ENCODE results near the gene WWOX. TPM values are rescaled to one million over a fixed set of nuclear protein-coding genes. Genes with fewer than 3 reads are reported as not detected.

The WWOX gene
- total and polyA plus RNA-seq, 2 of the 13 experiments (the other 11 are each of a cell fraction or from before 2014, with no cell fraction given), result 9.1 to 37.4 TPM

DNA sequence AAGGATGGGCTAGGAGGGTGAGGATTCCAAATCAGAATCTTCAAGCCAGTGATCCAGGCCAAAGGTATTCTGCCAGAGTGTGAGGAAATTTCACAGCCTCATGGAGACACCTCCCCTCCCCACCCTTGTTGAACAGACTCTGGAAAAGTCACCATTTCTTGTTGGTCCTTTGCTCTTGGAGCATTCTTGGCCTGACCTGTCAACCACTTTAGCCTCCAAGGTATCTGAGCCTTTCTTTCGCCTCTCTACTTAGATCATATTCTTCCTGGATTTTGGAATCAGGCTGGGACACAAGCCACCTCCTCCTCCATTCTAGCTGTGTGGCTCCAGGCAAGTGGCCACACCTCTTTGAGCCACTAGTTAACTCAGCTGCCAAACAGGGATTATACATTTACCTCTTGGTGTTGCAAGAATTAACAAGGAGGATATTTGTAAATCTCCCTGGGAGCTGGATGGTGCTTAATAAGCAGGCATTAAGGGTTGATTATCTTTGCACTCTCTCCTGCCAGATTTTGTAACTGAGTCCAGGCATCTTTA lies 193.5 kb downstream of the WWOX start (continued):
- TF ChIP-seq, protein P1, sequence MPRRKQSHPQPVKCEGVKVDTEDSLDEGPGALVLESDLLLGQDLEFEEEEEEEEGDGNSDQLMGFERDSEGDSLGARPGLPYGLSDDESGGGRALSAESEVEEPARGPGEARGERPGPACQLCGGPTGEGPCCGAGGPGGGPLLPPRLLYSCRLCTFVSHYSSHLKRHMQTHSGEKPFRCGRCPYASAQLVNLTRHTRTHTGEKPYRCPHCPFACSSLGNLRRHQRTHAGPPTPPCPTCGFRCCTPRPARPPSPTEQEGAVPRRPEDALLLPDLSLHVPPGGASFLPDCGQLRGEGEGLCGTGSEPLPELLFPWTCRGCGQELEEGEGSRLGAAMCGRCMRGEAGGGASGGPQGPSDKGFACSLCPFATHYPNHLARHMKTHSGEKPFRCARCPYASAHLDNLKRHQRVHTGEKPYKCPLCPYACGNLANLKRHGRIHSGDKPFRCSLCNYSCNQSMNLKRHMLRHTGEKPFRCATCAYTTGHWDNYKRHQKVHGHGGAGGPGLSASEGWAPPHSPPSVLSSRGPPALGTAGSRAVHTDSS (CRISPR knock-in tag; conservative IDR thresholded peaks at IDR 0.05), result no peak
- no peak for TF ChIP-seq ZNF10 (CRISPR knock-in tag; IDR thresholded peaks at IDR 0.05; ENCODE audit: borderline replicate concordance, low read depth)
- TF ChIP-seq, protein P2, sequence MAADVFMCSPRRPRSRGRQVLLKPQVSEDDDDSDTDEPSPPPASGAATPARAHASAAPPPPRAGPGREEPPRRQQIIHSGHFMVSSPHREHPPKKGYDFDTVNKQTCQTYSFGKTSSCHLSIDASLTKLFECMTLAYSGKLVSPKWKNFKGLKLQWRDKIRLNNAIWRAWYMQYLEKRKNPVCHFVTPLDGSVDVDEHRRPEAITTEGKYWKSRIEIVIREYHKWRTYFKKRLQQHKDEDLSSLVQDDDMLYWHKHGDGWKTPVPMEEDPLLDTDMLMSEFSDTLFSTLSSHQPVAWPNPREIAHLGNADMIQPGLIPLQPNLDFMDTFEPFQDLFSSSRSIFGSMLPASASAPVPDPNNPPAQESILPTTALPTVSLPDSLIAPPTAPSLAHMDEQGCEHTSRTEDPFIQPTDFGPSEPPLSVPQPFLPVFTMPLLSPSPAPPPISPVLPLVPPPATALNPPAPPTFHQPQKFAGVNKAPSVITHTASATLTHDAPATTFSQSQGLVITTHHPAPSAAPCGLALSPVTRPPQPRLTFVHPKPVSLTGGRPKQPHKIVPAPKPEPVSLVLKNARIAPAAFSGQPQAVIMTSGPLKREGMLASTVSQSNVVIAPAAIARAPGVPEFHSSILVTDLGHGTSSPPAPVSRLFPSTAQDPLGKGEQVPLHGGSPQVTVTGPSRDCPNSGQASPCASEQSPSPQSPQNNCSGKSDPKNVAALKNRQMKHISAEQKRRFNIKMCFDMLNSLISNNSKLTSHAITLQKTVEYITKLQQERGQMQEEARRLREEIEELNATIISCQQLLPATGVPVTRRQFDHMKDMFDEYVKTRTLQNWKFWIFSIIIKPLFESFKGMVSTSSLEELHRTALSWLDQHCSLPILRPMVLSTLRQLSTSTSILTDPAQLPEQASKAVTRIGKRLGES (CRISPR knock-in tag; IDR thresholded peaks at IDR 0.05; ENCODE audit: borderline replicate concordance), result no peak
- no peak for TF ChIP-seq ESRRA (CRISPR knock-in tag; IDR thresholded peaks at IDR 0.05; ENCODE audit: low read depth)
- TF ChIP-seq, protein P3, sequence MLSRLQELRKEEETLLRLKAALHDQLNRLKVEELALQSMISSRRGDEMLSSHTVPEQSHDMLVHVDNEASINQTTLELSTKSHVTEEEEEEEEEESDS (CRISPR knock-in tag; IDR thresholded peaks at IDR 0.05; ENCODE audit: borderline replicate concordance), result no peak
- TF ChIP-seq ZNF20 (CRISPR knock-in tag; IDR thresholded peaks at IDR 0.05), result no peak
- 0 out of 2 replicates have a peak, but pooled peaks have one; percentile 13 for TF ChIP-seq ELF3 (CRISPR knock-in tag; IDR thresholded peaks at IDR 0.05)
- TF ChIP-seq THAP11 (CRISPR knock-in tag; IDR thresholded peaks at IDR 0.05), result 0 out of 2 replicates have a peak, but pooled peaks have one; percentile 5
- TF ChIP-seq, protein P4, sequence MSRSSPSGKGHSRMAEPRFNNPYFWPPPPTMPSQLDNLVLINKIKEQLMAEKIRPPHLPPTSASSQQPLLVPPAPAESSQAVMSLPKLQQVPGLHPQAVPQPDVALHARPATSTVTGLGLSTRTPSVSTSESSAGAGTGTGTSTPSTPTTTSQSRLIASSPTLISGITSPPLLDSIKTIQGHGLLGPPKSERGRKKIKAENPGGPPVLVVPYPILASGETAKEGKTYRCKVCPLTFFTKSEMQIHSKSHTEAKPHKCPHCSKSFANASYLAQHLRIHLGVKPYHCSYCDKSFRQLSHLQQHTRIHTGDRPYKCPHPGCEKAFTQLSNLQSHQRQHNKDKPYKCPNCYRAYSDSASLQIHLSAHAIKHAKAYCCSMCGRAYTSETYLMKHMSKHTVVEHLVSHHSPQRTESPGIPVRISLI (CRISPR knock-in tag; IDR thresholded peaks at IDR 0.05; ENCODE audit: borderline replicate concordance), result no peak
- TF ChIP-seq ZKSCAN5 (CRISPR knock-in tag; IDR thresholded peaks at IDR 0.05), result 0 out of 2 replicates have a peak, but pooled peaks have one; percentile 26
- TF ChIP-seq KDM5A (IDR thresholded peaks at IDR 0.05; ENCODE audit: borderline replicate concordance, low read length), result no peak
- TF ChIP-seq ZNF652 (CRISPR knock-in tag; IDR thresholded peaks at IDR 0.05; ENCODE audit: borderline replicate concordance, low read depth), result no peak
- TF ChIP-seq AGO1 (IDR thresholded peaks at IDR 0.05; ENCODE audit: low read depth, low read length, poor library complexity, severe bottlenecking), result no peak
- TF ChIP-seq BORCS8-MEF2B (CRISPR knock-in tag; IDR thresholded peaks at IDR 0.05), result no peak
- no peak for TF ChIP-seq ATM (IDR thresholded peaks at IDR 0.05; ENCODE audit: borderline replicate concordance)
- no peak for TF ChIP-seq NPAS2 (CRISPR knock-in tag; IDR thresholded peaks at IDR 0.05; ENCODE audit: borderline replicate concordance)
- TF ChIP-seq, protein P5, sequence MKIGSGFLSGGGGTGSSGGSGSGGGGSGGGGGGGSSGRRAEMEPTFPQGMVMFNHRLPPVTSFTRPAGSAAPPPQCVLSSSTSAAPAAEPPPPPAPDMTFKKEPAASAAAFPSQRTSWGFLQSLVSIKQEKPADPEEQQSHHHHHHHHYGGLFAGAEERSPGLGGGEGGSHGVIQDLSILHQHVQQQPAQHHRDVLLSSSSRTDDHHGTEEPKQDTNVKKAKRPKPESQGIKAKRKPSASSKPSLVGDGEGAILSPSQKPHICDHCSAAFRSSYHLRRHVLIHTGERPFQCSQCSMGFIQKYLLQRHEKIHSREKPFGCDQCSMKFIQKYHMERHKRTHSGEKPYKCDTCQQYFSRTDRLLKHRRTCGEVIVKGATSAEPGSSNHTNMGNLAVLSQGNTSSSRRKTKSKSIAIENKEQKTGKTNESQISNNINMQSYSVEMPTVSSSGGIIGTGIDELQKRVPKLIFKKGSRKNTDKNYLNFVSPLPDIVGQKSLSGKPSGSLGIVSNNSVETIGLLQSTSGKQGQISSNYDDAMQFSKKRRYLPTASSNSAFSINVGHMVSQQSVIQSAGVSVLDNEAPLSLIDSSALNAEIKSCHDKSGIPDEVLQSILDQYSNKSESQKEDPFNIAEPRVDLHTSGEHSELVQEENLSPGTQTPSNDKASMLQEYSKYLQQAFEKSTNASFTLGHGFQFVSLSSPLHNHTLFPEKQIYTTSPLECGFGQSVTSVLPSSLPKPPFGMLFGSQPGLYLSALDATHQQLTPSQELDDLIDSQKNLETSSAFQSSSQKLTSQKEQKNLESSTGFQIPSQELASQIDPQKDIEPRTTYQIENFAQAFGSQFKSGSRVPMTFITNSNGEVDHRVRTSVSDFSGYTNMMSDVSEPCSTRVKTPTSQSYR (CRISPR knock-in tag; IDR thresholded peaks at IDR 0.05; ENCODE audit: borderline replicate concordance), result no peak
- no peak; the same call in 1 of the 2 replicates for TF ChIP-seq KAT8 (CRISPR knock-in tag; IDR thresholded peaks at IDR 0.05)
- no peak for TF ChIP-seq ZNF749 (CRISPR knock-in tag; IDR thresholded peaks at IDR 0.05; ENCODE audit: borderline replicate concordance)
- TF ChIP-seq AKAP8 (CRISPR knock-in tag; IDR thresholded peaks at IDR 0.05), result no peak
- no peak for TF ChIP-seq MIER2 (CRISPR knock-in tag; IDR thresholded peaks at IDR 0.05)
- no peak for TF ChIP-seq TBP (CRISPR knock-in tag; IDR thresholded peaks at IDR 0.05)
